Activated T-cell treated with anti-CD3 and anti-CD28 coated beads for 1 hour (primary cell): ENCODE measurements around the gene MBLAC2.

Experiments
- DNase-seq: peaks from one replicate; pipeline ENCODE4 v3.0.0-alpha.2; 2020; ENCODE audit warnings: low read depth

The MBLAC2 gene

GRCh38 chr5:90461288-90461687, 13.3 kb downstream of the MBLAC2 start:
- no peak for DNase-seq

GRCh38 chr5:90446961-90447360, 27.6 kb downstream of the MBLAC2 start:
- DNase-seq = no peak

- DNase-seq = no peak
These were observed 33.9 kb downstream of the MBLAC2 start for GRCh38 chr5:90440644-90441043.

GRCh38 chr5:90438100-90438499, 36.5 kb downstream of the MBLAC2 start:
- DNase-seq = no peak

GRCh38 chr5:90437663-90438062, 36.9 kb downstream of the MBLAC2 start:
- no peak for DNase-seq

GRCh38 chr5:90434116-90434714, 40.4 kb downstream of the MBLAC2 start:
- peak; percentile 33 for DNase-seq

GRCh38 chr5:90424245-90424644, 50.3 kb downstream of the MBLAC2 start:
- DNase-seq = no peak

- DNase-seq = no peak
These were observed 53.4 kb downstream of the MBLAC2 start for GRCh38 chr5:90421136-90421535.

- DNase-seq = no peak
These were observed 56.4 kb downstream of the MBLAC2 start for GRCh38 chr5:90418214-90418613.

GRCh38 chr5:90410178-90410762, 64.3 kb downstream of the MBLAC2 start:
- no peak for DNase-seq

- peak; percentile 83 for DNase-seq
These were observed 65.0 kb downstream of the MBLAC2 start, which contains the start of gene CETN3 for GRCh38 chr5:90409318-90410177. Gene CETN3 (minus strand): TSS chr5:90409756. CDS start chr5:90409661, 95 bp downstream.

- DNase-seq = no peak
These were observed 65.8 kb downstream of the MBLAC2 start for GRCh38 chr5:90408571-90409317.
